HG03432 (cell line): ENCODE data around the gene NXF3.
"Not testable (repeated sequence)": the region's sequence is repeated elsewhere in the genome, so short reads cannot be mapped to it uniquely, and the experiment has no call there.

Source experiments
- ATAC-seq: cut with Tn5 transposase; IDR thresholded peaks from one replicate; pipeline ENCODE4 v1.9.1; 2021; ENCODE audit warnings: mild to moderate bottlenecking, moderate library complexity; ENCODE audit not compliant: unreplicated experiment

The NXF3 gene

DNA sequence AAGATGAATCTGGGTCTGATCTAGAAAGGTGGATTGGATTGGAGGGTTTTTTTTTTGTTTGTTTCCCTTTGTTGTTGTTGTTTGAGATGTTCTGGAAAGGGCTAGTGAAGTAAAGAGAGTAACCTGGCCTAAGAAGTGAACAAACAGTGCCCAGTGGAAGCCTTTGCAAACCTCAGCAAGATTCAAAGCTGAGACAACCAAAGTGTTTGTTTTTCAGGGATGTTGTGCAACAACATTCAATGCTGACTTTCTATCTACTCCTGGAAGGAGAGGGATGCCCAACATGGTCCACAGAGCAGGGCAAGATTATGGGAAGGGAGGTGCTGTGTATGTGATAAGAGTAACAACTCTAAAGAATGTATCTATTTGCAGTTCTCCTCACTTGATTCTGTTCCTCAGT lies 40.3 kb downstream of the NXF3 start:
- no peak for ATAC-seq

DNA sequence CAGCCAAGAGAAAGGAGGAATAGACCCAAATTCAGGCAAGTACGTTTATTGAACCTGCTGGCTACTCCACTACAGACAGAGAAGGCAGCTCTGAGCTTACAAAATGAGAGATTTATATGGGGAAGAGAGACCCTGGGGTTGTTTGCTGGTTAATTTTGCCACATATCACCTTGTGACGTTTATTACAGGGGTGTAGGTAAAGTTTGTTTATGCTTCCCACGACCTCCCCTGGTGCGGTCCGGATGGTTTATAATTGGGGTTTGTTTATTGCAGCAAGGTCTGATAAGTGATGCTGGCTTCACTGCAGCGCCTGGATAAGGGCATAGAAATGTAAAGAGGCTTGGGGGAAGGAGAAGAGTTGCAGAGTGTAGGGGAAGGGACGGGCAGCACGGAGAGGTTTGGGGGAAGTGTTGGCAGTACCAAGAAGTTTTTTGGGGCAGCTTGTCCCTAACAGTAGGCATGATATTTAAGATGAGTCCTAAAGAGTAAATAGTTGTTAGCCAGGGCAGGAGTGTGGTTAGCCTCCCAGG lies 41.6 kb downstream of the NXF3 start:
- no peak for ATAC-seq

DNA sequence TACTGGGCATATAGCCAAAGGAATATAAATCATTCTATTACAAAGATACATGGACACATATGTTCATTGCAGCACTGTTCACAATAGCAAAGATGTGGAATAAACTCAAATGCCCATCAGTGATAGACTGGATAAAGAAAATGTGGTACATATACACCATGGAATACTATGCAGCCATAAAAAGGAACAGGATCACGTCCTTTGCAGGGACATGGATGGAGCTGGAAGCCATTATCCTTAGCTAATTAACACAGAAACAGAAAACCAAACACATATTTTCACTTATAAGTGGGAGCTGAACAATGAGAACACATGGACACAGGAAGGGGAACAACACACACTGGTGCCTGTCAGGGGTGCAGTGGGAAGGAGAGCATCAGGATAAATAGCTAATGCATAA lies 59.6 kb downstream of the NXF3 start:
- ATAC-seq = not testable (repeated sequence)
